PC-3 (cell line): Measurements from ENCODE around the gene DCLK1.

Experiments
- CTCF ChIP-seq: fragments of 300-600 bp; sonication (generic); conservative IDR thresholded peaks from 2 replicates; pipeline ENCODE4 v1.5.1; 2017; ENCODE audit warnings: antibody characterized with exemption, low read depth, mild to moderate bottlenecking, low read length
- EZH2 ChIP-seq: fragments of 300-600 bp; sonication (generic); IDR thresholded peaks from one replicate; pipeline ENCODE4 v1.6.1; 2017; ENCODE audit warnings: antibody characterized with exemption, mild to moderate bottlenecking, low read length; ENCODE audit not compliant: unreplicated experiment

GRCh38 chr13:35724446-35724845, 406.7 kb downstream of the DCLK1 start:
- TF ChIP-seq CTCF (no peak), EZH2 (no peak)
